Measurements from ENCODE around the gene DNAJC5. TPM values are rescaled to one million over a fixed set of nuclear protein-coding genes. Genes with fewer than 3 reads are reported as not detected.

The DNAJC5 gene
- polyA plus RNA-seq, 1 donor (not counting 4 experiments of a cell fraction or from before 2014, with no cell fraction given) = 43.7 TPM

GRCh38 chr20:63940071-63940471 lies 45.1 kb downstream of the DNAJC5 start:
- Histone ChIP-seq H3K4me3 (ENCODE audit: control insufficient read depth in 2 of 3, extremely low read depth in 1 of 3, insufficient read depth in 2 of 3, low read depth in 1 of 3, low read length in 3 of 3) (no peak overlapping the region), H3K9me1 (ENCODE audit: control insufficient read depth, extremely low read depth, insufficient read depth, low read length) (no peaks in the 10 kb centered on the region), H3K27ac (ENCODE audit: control insufficient read depth, insufficient read depth, low read length) (no peak overlapping the region), H3K79me2 (ENCODE audit: control insufficient read depth, insufficient read depth, low read length) (peaks cover 16% of the 10 kb centered on the region), H2AFZ (ENCODE audit: control insufficient read depth, low read length) (no peak overlapping the region), H3K9me3 (ENCODE audit: control insufficient read depth, low read depth, low read length) (no peaks in the 10 kb centered on the region), H3K4me1 (ENCODE audit: control insufficient read depth, extremely low read depth, insufficient read depth, low read length) (peaks cover 13% of the 10 kb centered on the region), H3K9ac (ENCODE audit: control insufficient read depth, extremely low read depth, insufficient read depth, low read length) (no peak overlapping the region), H4K20me1 (ENCODE audit: control insufficient read depth, extremely low read depth, insufficient read depth, low read length) (peaks cover 8% of the 10 kb centered on the region), H3K4me2 (ENCODE audit: control insufficient read depth, extremely low read depth, insufficient read depth, low read depth, low read length) (no peak overlapping the region), H3K27me3 (ENCODE audit: control insufficient read depth, extremely low read depth, insufficient read depth, low read length) (no peaks in the 10 kb centered on the region), H3K36me3 (ENCODE audit: control insufficient read depth in 2 of 2, extremely low read depth in 1 of 2, insufficient read depth in 2 of 2, low read length in 2 of 2) (peaks cover 31 to 32% of the 10 kb centered on the region in 2 experiments)
- dilution Hi-C loops (cut with MboI; ENCODE audit: extremely low pct_ligation_motif_present, low sequenced_read_pairs) = no loop called here
- TF ChIP-seq CTCF (optimal IDR thresholded peaks at IDR 0.05 in 1 of 3, IDR thresholded peaks at IDR 0.05 in 1 of 3, conservative IDR thresholded peaks at IDR 0.05 in 1 of 3; ENCODE audit: extremely low read depth in 1 of 3, insufficient read depth in 2 of 3, low read length in 3 of 3) = no peak
- no peak for TF ChIP-seq EZH2 (IDR thresholded peaks at IDR 0.05; ENCODE audit: low read length)
- FAIRE-seq (no peak), DNase-seq (ENCODE audit: low read depth, low spot score) (no peak)

DNA sequence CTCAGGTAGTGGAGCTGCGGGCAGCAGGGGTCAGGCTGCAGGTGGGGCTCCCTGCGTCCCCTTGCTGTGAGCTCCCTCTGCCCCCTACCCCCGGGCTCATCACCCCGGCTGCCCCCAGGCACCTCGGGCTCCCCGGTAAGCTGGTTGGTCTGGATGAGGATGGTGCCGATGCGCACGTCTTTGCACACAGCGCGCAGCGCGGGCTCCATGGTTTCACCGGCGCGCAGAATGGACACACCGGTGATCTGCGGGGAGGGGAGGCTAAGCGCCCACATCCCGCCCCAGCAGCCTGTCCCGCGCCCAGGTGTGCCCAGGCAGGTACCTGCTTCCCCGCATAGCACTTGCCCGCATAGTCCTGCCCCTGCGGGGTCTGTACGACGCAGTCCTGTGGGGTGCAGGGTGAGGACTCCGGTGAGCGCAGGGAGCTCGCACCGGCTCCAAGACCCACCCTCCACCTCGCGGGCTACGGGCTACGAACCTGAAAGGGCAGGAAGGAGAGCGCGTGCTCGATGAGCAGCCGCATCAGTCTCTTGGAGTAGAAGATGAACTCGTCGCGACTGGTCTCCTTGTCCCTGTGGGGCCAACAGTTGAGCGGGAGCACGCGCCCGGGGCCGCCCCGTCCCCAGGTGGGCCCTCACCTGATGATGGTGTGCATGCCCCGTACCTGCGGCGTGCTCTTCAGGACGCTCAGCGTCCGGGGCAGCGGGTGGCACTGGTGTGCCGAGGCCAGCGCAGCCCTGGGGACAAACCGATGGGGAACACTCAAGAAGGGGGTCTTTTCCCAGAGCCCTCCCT lies 45.7 kb downstream of the DNAJC5 start:
- Histone ChIP-seq H3K9me1 (ENCODE audit: control insufficient read depth, extremely low read depth, insufficient read depth, low read length) (no peaks in the 10 kb centered on the region), H3K9me3 (ENCODE audit: control insufficient read depth, low read depth, low read length) (no peaks in the 10 kb centered on the region), H3K27me3 (ENCODE audit: control insufficient read depth, extremely low read depth, insufficient read depth, low read length) (no peaks in the 10 kb centered on the region), H3K36me3 (ENCODE audit: control insufficient read depth in 2 of 2, extremely low read depth in 1 of 2, insufficient read depth in 2 of 2, low read length in 2 of 2) (peaks cover 30 to 36% of the 10 kb centered on the region in 2 experiments), H3K27ac (ENCODE audit: control insufficient read depth, insufficient read depth, low read length) (no peak overlapping the region), H3K4me3 (ENCODE audit: control insufficient read depth in 2 of 3, extremely low read depth in 1 of 3, insufficient read depth in 2 of 3, low read depth in 1 of 3, low read length in 3 of 3) (no peak overlapping the region), H3K79me2 (ENCODE audit: control insufficient read depth, insufficient read depth, low read length) (peaks cover 17% of the 10 kb centered on the region), H3K4me2 (ENCODE audit: control insufficient read depth, extremely low read depth, insufficient read depth, low read depth, low read length) (no peak overlapping the region), H3K4me1 (ENCODE audit: control insufficient read depth, extremely low read depth, insufficient read depth, low read length) (peaks cover 13% of the 10 kb centered on the region), H3K9ac (ENCODE audit: control insufficient read depth, extremely low read depth, insufficient read depth, low read length) (no peak overlapping the region), H2AFZ (ENCODE audit: control insufficient read depth, low read length) (no peak overlapping the region), H4K20me1 (ENCODE audit: control insufficient read depth, extremely low read depth, insufficient read depth, low read length) (peaks cover 7% of the 10 kb centered on the region)
- DNase-seq (ENCODE audit: low read depth, low spot score) = no peak
- dilution Hi-C loops (cut with MboI; ENCODE audit: extremely low pct_ligation_motif_present, low sequenced_read_pairs) = no loop called here
- no peak for FAIRE-seq
- TF ChIP-seq EZH2 (IDR thresholded peaks at IDR 0.05; ENCODE audit: low read length) = no peak
- TF ChIP-seq CTCF (optimal IDR thresholded peaks at IDR 0.05 in 1 of 3, IDR thresholded peaks at IDR 0.05 in 1 of 3, conservative IDR thresholded peaks at IDR 0.05 in 1 of 3; ENCODE audit: extremely low read depth in 1 of 3, insufficient read depth in 2 of 3, low read length in 3 of 3) = no peak
